Stimulated activated CD4-positive, alpha-beta T cell treated with anti-CD3 and anti-CD28 coated beads, TNF-alpha, amount 100 ng/mL, for 1 hour (primary cell): ENCODE results near the gene SPG7.

Experiments
- DNase-seq, 3 donors: peaks; one replicate each; pipeline ENCODE4 v3.0.0-alpha.2; 2020; ENCODE audit warnings: low read depth in 3 of 3, low spot score in 1 of 3

Gene SPG7

GRCh38 chr16:89595330-89596060 lies 87.3 kb downstream of the SPG7 start:
- no peak for DNase-seq

DNA sequence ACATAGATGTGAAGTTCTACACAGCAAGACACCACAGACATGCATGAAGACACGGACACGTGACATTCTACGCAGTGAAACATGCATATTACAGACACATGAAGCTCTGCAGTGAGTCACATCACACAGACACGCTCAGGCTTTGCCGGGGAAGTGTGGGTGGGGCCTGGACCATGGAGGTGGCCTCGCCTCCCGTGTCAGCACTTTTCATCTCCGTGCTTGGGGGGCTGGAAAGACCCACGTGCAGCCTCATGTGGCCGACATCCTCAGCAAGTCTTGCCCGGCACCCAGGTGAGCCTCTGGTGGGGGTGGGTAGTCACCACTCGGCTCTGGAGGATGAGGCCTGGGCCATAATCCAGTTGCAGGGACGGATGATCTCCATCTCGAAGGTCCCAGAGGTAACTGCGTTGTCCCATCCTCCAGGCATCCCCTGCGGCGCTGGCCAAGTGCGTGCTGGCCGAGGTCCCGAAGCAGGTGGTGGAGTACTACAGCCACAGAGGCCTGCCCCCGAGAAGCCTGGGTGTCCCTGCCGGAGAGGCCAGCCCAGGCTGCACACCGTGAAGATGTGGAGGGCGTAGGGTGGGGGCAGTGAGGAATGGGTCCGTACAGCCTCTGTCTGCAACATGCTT lies 88.0 kb downstream of the SPG7 start:
- DNase-seq, result no peak

- DNase-seq, result no peak
Observed at GRCh38 chr16:89596957-89597649, 88.9 kb downstream of the SPG7 start.

DNA sequence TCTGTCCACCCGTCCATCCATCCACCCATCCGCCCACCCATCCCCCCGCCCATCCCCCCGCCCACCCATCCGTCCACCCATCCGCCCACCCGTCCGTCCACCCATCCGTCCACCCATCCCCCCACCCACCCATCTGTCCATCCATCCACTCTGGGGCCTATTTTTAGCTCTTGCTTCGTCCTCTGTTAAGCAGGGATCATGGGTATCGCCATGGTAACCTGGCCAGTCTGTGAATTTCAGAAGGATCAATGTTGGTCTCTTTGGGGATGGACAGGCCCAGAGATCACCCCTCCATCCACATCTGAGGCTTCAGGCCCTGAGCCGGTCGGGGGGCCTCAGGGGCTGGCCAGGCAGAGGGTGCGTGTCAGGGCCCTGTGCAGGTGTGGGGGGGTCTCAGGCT lies 90.0 kb downstream of the SPG7 start:
- no peak for DNase-seq

GRCh38 chr16:89599451-89599858 lies 91.3 kb downstream of the SPG7 start:
- DNase-seq, result no peak

DNA sequence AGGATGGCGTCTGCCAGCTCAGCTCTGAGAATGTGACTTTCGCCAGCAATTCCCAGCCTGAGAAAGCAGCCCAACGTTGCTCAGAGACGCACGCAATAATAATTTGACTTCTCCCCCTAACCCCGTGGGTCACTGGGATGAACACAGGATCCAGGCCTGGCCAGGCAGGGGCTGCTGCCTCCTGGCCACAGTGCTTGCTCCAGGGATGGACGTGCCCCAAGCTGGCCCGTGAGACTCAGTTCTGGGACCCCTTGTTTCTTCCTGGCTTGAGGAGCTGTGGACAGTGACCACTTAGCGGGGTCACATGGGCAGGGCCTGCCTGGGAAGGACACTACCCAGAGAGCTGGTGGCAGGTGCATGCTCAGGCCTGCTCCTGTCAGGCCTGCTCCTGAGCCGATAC lies 91.7 kb downstream of the SPG7 start:
- no peak for DNase-seq

DNA sequence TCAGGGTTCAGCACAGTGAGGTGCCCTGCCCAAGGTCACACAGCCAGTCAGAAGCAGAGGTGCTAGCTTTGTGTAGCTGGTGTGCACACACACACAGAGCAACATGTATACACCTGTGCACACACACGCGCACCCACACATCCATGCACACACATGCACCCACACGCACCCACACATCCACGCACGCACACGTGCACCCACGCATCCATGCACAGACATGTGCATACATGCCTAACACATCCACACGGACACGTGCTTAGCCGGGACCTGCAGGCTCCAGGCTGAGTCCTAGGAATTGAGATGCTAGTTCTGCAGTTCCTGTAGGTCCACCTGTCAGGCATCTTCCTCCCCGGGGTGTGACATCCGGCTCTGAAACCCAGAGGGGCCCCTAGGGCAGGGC lies 92.2 kb downstream of the SPG7 start:
- no peak for DNase-seq

DNA sequence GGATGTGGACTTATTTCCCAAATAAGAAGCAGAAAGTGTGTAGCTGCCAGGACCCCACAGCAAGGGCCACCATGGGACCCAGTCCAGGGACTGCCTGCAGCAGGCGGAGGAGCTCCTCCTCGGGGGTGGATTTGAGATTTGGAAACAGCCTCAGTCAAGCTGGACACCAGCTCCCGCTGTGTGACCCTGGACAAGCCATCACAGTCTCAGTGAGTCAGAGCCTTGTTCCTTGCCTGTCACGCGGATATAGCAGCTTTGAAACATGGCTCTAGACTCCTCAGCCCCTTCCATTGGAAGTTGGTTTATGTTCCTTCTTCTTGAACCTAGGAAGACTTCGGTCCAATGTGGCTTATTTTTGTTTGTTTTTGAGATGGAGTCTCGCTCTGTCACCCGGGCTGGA lies 92.8 kb downstream of the SPG7 start:
- no peak for DNase-seq

GRCh38 chr16:89601906-89602272 lies 93.7 kb downstream of the SPG7 start:
- DNase-seq, result no peak

DNA sequence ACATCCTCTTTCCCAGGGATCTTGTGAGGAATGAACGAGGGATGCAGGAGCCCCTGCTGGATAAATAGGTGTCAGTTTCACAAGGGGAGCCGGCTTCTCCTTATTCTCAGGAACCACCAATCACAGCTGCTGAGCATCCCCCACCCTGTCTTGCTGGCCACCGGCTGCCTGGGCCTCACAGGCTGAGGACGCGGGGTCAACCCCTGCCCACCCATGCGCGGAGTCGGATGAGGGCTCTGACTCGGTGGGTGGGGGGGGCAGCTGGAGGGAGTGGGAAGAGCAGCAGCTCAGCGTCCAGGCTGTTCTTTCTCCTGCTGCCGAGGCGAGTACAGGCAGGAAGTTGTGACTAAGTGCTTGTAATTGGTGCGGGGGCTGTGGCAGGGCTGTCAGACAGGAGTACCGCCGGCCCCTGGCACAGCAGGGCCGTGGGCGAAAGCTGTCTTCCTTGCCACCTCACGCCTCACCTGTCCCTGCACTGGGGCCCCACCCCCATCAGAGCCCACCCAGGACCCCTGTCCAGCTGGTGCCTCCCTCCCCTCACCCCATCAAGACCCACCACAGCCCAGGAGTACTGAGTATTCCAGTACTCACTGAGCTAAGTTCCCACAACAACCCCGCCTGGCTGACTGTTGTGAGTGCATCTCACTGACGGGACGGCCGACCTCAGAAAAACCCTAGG lies 94.2 kb downstream of the SPG7 start:
- DNase-seq, result peak; percentile 12 to 50 (median 16)

DNA sequence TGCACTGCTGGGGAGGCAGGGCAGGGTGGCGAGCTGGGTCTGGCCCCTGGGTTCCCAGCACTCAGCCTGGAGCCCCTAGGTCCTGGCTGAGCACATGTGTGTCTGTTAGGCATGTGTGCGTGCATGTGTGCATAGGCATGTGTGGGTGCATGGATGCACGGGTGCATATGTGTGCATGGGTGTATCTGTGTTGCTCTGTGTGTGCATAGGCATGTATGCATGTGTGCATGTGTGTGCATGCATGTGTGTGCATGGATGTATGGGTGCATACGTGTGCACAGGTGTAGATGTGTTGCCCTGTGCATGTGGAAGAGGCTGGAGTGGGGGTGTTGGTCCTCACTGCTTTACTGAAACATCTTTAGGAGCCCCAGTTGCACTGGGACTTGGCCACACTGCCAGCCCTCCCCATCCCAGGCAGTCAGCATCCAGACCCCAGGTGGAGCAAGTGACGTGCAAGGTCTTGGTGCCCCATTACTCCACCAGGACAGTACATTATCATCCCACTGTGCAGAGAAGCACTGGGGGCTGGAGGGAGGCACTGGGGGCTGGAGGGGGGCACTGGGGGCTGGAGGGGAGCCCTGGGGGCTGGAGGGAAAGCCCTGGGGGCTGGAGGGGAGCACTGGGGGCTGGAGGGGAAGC lies 94.9 kb downstream of the SPG7 start:
- DNase-seq, result no peak

- DNase-seq, result no peak
Observed at GRCh38 chr16:89604764-89605163, 96.6 kb downstream of the SPG7 start.

DNA sequence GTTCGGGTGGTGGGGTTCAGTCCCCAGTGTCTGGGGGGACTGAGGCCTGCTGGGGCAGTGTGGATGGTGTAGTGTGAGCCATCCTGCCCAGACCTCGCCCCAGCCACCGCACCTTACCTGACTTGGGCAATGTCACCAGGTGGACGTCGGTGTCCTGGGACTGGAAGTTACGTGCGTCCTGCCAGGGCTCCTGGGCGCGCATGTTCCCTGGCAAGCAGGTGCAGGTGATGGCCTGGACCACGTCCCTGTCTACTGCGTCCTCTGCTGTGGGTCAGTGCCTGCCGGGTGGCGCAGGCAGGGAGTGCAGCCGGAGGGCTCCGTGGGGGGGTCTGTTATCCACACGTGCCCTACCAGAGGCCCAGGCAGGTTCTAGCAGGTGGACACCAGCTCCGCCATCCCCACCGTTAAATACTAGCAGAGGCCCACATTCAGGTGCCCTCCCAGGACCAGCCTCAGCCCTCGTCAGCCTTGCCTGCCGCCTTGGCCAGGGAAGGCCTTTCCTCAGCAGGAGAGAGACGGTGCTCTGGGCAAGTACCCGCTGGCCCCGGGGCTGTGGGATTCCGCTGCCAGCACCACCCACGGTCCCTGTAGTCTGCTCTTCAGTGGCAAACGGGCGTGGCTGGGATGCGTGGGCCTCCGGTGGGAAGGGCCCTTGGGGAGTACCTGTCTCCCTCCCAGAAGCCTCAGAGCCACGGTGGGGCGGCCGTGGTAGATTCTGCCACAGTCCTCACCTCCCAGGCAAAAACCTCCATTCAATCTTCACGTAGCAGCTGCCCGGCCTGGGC lies 97.2 kb downstream of the SPG7 start:
- no peak for DNase-seq

- no peak for DNase-seq
Observed at GRCh38 chr16:89606006-89606405, 97.8 kb downstream of the SPG7 start.
